ENCODE measurements around the gene DCP2.

Gene DCP2

GRCh38 chr5:113044776-113045465, 68.3 kb downstream of the DCP2 start:
- DNase-seq (ENCODE audit: low read depth), result no peak

DNA sequence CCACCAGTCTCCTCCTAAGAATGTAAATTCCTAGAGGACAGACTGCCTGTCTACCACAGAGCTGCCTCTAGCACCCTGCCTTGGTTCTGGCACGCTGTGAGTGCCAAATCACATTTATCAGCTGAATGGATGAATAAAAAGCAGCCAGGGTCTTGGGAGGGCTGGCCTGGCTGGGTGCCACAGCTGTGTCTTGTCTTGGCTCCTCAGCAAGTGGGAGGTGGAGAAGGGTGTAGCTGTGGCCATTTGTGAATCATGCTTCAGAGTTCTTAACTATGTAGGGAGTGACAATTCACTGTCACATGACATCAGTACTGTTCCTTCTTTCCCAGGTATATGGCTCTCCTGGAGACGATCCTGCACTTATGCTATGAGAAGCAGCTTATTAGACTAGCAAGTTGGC, 70.6 kb downstream of the DCP2 start:
- DNase-seq (ENCODE audit: low read depth), result no peak

GRCh38 chr5:113047733-113048652, 71.4 kb downstream of the DCP2 start:
- DNase-seq (ENCODE audit: low read depth), result no peak

GRCh38 chr5:113048931-113049330, 72.3 kb downstream of the DCP2 start:
- no peak for DNase-seq (ENCODE audit: low read depth)

DNA sequence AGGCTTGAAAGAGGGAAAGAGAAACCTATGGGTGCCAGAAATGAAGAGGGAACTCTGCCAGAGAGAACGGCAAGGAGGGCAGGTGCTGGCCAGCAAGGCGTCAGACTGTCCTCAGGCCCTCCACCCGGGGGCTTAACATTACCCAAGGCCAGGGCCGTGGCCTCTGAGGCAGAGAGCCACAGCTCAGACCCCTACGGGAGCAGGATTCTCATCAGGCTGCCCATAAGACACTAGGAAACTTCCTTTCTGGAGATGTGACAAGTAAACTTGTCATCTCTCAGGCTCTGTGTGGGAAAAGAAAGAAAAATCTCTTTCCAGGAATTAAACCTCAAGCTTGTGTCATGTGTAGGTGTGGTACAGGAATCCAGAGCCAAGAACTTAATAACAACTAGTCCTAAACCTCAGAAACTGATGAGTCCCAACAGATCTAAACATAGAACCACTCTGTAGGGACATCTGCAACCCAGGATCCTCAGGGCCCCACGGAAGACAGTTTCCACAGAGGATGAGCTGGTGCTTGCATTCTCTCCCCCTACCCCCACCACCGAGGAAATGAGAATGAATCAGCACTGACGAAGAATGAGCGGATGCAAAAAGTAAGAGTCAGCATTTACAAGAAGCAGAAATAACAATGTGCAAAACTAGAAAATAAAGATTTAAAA, 74.3 kb downstream of the DCP2 start:
- peak; percentile 68 for DNase-seq (ENCODE audit: low read depth)

- DNase-seq (ENCODE audit: low read depth), result no peak
Measured at GRCh38 chr5:113052041-113052795, 75.6 kb downstream of the DCP2 start.

GRCh38 chr5:113053511-113053995, 77.0 kb downstream of the DCP2 start:
- DNase-seq (ENCODE audit: low read depth), result peak; percentile 22

DNA sequence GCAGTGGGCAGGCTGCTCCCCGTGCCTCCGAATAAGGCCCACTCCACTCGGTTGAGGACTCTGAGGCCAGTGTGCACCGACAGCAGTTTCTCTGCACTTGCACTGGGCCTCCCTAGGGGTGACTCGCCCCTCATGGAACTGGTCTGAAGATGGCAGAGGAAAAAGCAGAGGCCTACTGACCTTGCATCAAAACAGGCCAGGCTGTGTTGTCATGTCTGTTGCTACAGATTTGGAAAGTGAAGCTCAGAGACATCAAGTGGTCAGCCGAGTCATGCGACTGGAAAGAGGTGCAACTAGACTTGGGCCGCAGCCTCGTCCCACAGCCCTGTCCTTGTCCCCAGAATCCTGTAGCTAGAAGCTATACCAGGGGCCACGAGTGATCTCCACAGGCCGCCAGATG, 78.3 kb downstream of the DCP2 start:
- no peak for DNase-seq (ENCODE audit: low read depth)

DNA sequence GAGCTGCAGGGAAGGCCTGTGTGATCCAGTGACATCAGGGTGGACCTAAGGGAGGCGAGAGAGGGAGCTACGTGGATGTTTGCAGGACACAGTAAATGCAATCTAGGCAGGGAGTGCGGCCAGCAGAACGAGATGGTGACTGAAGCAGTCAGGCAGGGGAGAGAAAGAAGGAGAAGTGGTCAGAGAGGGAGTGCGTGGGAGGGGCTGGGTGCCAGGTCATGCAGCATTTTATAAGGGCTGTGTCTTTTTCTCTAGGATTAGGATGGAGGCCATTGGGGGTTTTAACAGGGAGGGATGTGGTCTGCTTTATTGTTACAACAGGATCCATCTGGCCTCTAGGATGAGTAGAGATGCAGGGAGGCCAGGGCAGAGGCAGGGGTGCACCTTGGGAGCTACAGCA, 80.4 kb downstream of the DCP2 start:
- no peak for DNase-seq (ENCODE audit: low read depth)

- DNase-seq (ENCODE audit: low read depth), result no peak
Measured at GRCh38 chr5:113057557-113057984, 81.0 kb downstream of the DCP2 start.

- no peak for DNase-seq (ENCODE audit: low read depth)
Measured at GRCh38 chr5:113058269-113058668, 81.7 kb downstream of the DCP2 start.

DNA sequence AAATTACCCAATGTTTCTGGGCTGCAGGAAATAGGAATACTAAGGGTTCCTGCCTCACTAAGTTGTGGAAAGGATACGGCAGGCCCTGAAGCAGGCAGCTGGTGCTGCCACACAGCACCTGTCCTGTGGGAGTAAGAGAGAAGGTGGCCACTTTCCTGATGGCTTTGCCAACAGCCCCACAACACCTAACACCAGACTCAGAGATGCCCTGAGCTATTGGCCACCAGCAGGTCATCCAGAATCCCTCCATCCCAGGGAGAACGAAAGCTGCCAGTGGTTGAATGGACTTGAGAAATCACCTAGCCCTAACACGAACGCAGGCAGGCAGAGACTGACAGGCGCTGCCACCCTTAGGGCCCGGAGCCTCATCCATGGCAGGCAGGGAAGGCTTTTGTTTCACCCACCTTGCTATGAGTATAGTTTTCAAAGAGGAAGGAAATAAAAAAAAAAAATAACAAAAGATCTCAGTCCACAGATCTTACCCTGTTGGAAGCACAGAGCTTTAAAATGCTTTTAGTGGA, 82.2 kb downstream of the DCP2 start:
- DNase-seq (ENCODE audit: low read depth), result no peak

DNA sequence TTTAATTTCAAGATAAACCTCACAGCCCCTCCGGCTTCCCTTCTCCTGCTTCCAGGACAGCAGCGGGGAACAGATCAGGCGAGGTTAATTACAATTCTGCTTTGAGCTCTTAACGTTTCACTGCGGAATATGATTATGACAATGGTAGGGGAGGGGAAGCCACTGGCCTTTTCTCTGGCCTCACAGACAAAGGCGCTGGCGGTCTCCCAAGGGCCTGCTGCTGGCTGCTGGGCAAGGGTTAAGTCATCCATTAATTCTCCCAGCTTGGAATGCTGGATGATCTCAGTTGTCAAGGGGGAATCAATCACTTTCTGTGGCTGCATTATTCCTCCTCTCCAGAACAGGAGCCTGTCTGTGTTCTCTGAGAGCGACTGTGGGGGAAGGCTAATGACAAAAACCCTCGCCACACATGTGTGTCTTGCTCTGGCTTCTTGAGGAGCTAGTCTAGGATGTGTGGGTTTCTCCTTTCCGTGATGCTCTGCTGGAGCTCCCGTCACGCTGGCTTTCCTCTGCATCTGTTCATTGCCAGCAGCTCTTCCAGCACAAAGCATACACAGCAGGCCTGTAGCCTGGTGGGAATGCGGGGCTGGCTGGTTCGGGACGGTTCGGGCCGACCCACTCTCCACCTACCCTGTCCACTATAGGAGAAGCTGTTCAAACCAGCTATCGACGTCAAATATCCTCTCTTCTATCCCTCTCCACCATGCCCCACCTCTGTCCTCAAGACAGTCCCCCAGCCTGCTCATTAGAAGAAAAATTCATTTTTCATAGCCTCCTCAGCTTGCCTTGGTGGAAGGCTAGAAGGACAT, 82.8 kb downstream of the DCP2 start:
- DNase-seq (ENCODE audit: low read depth), result no peak

DNA sequence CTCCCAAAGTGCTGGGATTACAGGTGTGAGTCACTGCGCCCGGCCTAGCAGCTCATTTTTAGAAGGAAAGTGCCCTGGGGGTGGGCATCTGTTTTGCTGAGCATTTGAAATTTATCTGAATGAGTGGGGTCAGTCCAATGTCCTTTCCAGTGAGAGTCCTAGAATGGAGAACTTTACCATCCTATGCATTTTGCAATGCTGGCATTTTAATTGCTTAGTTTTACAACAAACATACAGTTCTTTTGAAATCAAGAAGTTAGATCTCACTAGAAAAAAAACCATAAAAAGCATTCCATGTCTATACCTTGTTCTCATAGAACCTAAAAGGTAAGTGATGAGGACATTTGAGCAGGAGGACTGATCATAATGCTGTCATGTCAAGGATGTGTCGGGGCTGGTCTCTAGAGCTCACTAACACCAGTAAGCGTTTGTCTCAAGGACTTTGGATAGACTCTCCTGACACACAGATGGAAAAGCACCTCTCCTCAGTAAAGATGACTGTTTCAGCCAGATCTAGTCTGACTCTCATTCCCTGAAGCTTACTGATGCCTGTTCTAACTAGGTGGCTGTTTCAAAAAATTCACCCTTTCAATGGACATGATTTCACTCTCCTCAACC, 83.9 kb downstream of the DCP2 start:
- no peak for DNase-seq (ENCODE audit: low read depth)

- DNase-seq (ENCODE audit: low read depth), result peak; percentile 67
Measured at GRCh38 chr5:113061846-113062780, 85.5 kb downstream of the DCP2 start.

GRCh38 chr5:113062869-113063508, 86.4 kb downstream of the DCP2 start:
- no peak for DNase-seq (ENCODE audit: low read depth)

GRCh38 chr5:113063927-113064326, 87.3 kb downstream of the DCP2 start:
- no peak for DNase-seq (ENCODE audit: low read depth)

DNA sequence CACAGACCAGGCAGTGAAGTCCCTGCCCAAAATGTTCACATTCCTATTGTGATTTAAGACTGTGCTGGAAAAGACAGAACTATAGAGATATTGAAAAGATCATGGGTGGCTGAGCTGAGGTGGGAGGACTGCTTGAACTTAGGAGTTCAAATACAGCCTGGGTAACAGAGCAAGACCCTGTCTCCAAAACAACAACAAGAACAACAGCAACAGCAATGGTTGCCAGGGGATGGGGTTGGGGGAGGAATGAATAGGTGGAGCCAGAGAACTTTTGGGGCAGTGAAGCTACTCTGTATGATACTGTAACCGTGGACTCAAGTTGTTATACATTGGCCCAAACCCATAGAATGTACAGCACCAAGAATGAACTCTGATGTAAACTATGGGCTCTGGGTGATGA, 88.2 kb downstream of the DCP2 start:
- no peak for DNase-seq (ENCODE audit: low read depth)

DNA sequence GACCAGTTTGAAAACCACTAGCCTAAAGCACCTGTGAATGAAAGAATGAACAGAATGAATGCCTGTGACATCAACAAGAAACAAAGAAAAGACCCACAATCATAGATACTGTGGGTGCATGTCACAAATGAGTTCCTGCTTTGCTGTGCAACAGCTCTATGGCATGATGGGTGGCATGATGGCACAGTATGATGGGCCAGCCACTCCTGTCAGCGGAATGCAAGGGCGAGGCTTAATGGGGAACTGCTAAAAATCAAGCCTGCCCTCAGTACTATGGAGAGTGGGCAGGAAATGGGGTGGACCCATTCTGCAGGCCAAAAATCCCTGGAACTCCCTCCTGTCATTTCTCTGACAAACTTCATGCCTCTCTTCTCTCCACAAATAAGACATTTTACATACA, 89.0 kb downstream of the DCP2 start:
- DNase-seq (ENCODE audit: low read depth), result no peak
